Suprapubic skin (tissue), 4 donors: ENCODE results near the gene FMN1. TPM values are rescaled to one million over a fixed set of nuclear protein-coding genes. Genes with fewer than 3 reads are reported as not detected.
A peak's percentile ranks its signal among the peaks of the same experiment; 100 is the strongest.

Experiments used
- DNase-seq, 2 donors: peaks; one replicate each; pipeline ENCODE4 v3.0.0-alpha.2; 2019; ENCODE audit warnings: low spot score in 2 of 2
- H3K27ac ChIP-seq: fragments of 200-600 bp; sonication (generic); one replicate; pipeline ENCODE4 v1.5.1; 2019
- H3K27me3 ChIP-seq: fragments of 200-600 bp; sonication (generic); one replicate; pipeline ENCODE4 v1.5.1; 2019
- H3K36me3 ChIP-seq: fragments of 200-600 bp; sonication (generic); one replicate; pipeline ENCODE4 v1.5.1; 2019
- H3K4me1 ChIP-seq: fragments of 200-600 bp; sonication (generic); one replicate; pipeline ENCODE4 v1.5.1; 2019
- H3K4me3 ChIP-seq: fragments of 200-600 bp; sonication (generic); one replicate; pipeline ENCODE4 v1.5.1; 2019; ENCODE audit warnings: mild to moderate bottlenecking
- H3K9me3 ChIP-seq: fragments of 200-600 bp; sonication (generic); one replicate; pipeline ENCODE4 v1.5.1; 2019
- CTCF ChIP-seq, 2 donors: fragments of 200-600 bp in 1 of 2; fragments of 450-650 bp in 1 of 2; sonication (generic) in 1 of 2; IDR thresholded peaks; one replicate each; pipeline ENCODE4 v1.5.1; 2016 to 2019; ENCODE audit warnings: antibody characterized with exemption in 2 of 2, mild to moderate bottlenecking in 1 of 2, moderate library complexity in 1 of 2
- EP300 ChIP-seq: sonication (generic); formaldehyde crosslinking; IDR thresholded peaks from one replicate; pipeline ENCODE4 v1.6.1; 2017; ENCODE audit warnings: antibody characterized with exemption
- POLR2A ChIP-seq, 2 donors: fragments of 450-650 bp; IDR thresholded peaks; one replicate each; pipeline ENCODE4 v1.6.1; 2017; ENCODE audit warnings: antibody characterized with exemption in 2 of 2, mild to moderate bottlenecking in 2 of 2, moderate library complexity in 2 of 2
- POLR2AphosphoS5 ChIP-seq, 3 donors: sonication (generic); formaldehyde crosslinking; IDR thresholded peaks; one replicate each; pipeline ENCODE4 v1.6.1; 2017; ENCODE audit warnings: antibody characterized with exemption in 3 of 3
- WGBS: methylation state at CpG from one replicate; pipeline ENCODE4 v1.1.5; 2018; 5-methylcytosine and 5-hydroxymethylcytosine counted together
- total RNA-seq, 4 donors: library from RNA; depleted of rRNA; stranded (reverse); fragments of >200 nt; gene quantifications; one replicate each; pipeline ENCODE4 v1.1.0, GENCODE V29; 2016

FMN1 gene
- total RNA-seq, 4 donors from 2014 or later: 19.8 to 47.3 (median 33.1) TPM

- Histone ChIP-seq H3K4me3 (no peak overlapping the region), H3K27ac (no peak overlapping the region), H3K36me3 (no peaks in the 10 kb centered on the region), H3K27me3 (no peaks in the 10 kb centered on the region), H3K9me3 (no peaks in the 10 kb centered on the region), H3K4me1 (peaks cover 6% of the 10 kb centered on the region)
- TF ChIP-seq EP300 (no peak), CTCF (IDR thresholded peaks at IDR 0.05) (no peak), POLR2A (IDR thresholded peaks at IDR 0.05) (no peak), POLR2AphosphoS5 (IDR thresholded peaks at IDR 0.05) (no peak)
- WGBS: 67% methylated on average over 6 of the region's 6 CpGs
- DNase-seq: no peak
These were observed 327.8 kb downstream of the FMN1 start for GRCh38 chr15:32866454-32867312.

GRCh38 chr15:32864841-32865240, 329.7 kb downstream of the FMN1 start:
- Histone ChIP-seq H3K27ac (no peak overlapping the region), H3K36me3 (no peaks in the 10 kb centered on the region), H3K4me3 (no peak overlapping the region), H3K4me1 (peaks cover 12% of the 10 kb centered on the region), H3K27me3 (no peaks in the 10 kb centered on the region), H3K9me3 (no peaks in the 10 kb centered on the region)
- 89% methylated on average over 3 of the region's 3 CpGs for WGBS
- DNase-seq: no peak
- TF ChIP-seq POLR2A (IDR thresholded peaks at IDR 0.05) (no peak), EP300 (no peak), CTCF (IDR thresholded peaks at IDR 0.05) (no peak), POLR2AphosphoS5 (IDR thresholded peaks at IDR 0.05) (no peak)

- Histone ChIP-seq H3K27ac (no peak overlapping the region), H3K4me1 (peaks cover 12% of the 10 kb centered on the region), H3K4me3 (no peak overlapping the region), H3K36me3 (no peaks in the 10 kb centered on the region), H3K9me3 (no peaks in the 10 kb centered on the region), H3K27me3 (no peaks in the 10 kb centered on the region)
- WGBS: 61% methylated on average over 1 of the region's 1 CpG
- DNase-seq: no peak
- TF ChIP-seq EP300: no peak
- no peak for TF ChIP-seq POLR2A (IDR thresholded peaks at IDR 0.05)
- no peak for TF ChIP-seq POLR2AphosphoS5 (IDR thresholded peaks at IDR 0.05)
- no peak for TF ChIP-seq CTCF (IDR thresholded peaks at IDR 0.05)
These were observed 330.5 kb downstream of the FMN1 start for GRCh38 chr15:32864051-32864450.

GRCh38 chr15:32861761-32862160, 332.8 kb downstream of the FMN1 start:
- peak overlapping the region; percentile 31 for H3K4me3 ChIP-seq
- WGBS: 8% methylated on average over 14 of the region's 14 CpGs
- peak in 1 of 2 donors; percentile 82 for DNase-seq

More at GRCh38 chr15:32861761-32862160, 332.8 kb downstream of the FMN1 start:
- TF ChIP-seq POLR2A (IDR thresholded peaks at IDR 0.05) (no peak), POLR2AphosphoS5 (IDR thresholded peaks at IDR 0.05) (no peak), EP300 (no peak), CTCF (IDR thresholded peaks at IDR 0.05) (no peak)
- Histone ChIP-seq H3K9me3 (no peaks in the 10 kb centered on the region), H3K27ac (peak overlapping the region; percentile 70), H3K27me3 (no peaks in the 10 kb centered on the region), H3K4me1 (peaks cover 12% of the 10 kb centered on the region), H3K36me3 (no peaks in the 10 kb centered on the region)
